Measurements from ENCODE around the gene OR5I1. TPM values are rescaled to one million over a fixed set of nuclear protein-coding genes. Genes with fewer than 3 reads are reported as not detected.

OR5I1 gene
- not detected in 2 replicates for total RNA-seq
- polyA plus RNA-seq = not detected in 2 replicates
- not detected in 2 replicates for polyA plus RNA-seq (2012)
- 2.9 TPM in 1 of 2 replicates, not detected in the other for polyA minus RNA-seq (ENCODE audit: low replicate concordance)

DNA sequence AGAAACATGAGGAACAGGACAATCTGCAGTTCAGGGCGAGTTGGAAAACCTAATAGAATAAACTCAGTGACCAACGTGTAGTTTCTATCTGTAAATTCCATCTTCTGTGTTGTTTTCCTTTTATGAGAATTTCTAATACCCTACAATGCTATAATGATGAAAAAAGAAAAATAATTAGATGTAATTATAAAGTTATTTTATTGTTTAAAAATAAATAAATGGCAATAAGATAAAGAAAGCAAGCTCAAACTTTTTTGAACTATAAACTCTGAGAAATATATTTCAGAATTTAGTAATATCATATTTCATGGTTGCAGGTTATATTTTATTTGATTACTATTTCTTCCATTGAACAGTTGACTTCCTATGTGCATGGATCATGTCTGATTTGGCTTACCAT, at the start of gene OR5I1:
TSS of gene OR5I1 (minus strand) at position 101 of the 400 bp plus-strand sequence. CDS start at position 101, 0 bp downstream.
- Histone ChIP-seq H3K9me3 (ENCODE audit: control insufficient read depth, insufficient read depth, low read depth, low read length) (no peaks in the 10 kb centered on the region), H4K20me1 (ENCODE audit: control insufficient read depth, extremely low read depth, insufficient read depth, low read length) (no peaks in the 10 kb centered on the region), H3K9ac (ENCODE audit: insufficient read depth, low read length) (no peak within 1 kb of the TSS), H3K27me3 (ENCODE audit: control insufficient read depth, insufficient read depth, low read length) (no peaks in the 10 kb centered on the region), H3K4me1 (ENCODE audit: control insufficient read depth, extremely low read depth, insufficient read depth, low read length) (no peaks in the 10 kb centered on the region), H2AFZ (ENCODE audit: low read length) (no peak within 1 kb of the TSS), H3K79me2 (ENCODE audit: control insufficient read depth, insufficient read depth, low read length) (no peaks in the 10 kb centered on the region), H3K4me2 (ENCODE audit: extremely low read depth, insufficient read depth, low read length) (no peak within 1 kb of the TSS), H3K4me3 (replicated peaks in 1 of 4; ENCODE audit: control extremely low read depth in 1 of 4, insufficient read depth in 1 of 4, low read depth in 3 of 4, low read length in 4 of 4) (no peak within 1 kb of the TSS), H3K27ac (ENCODE audit: insufficient read depth, low read length) (no peak within 1 kb of the TSS), H3K36me3 (ENCODE audit: control insufficient read depth, insufficient read depth, low read length) (no peaks in the 10 kb centered on the region)
- no peak for DNase-seq (ENCODE audit: low read depth in 2 of 2)
- TF ChIP-seq, protein P1, sequence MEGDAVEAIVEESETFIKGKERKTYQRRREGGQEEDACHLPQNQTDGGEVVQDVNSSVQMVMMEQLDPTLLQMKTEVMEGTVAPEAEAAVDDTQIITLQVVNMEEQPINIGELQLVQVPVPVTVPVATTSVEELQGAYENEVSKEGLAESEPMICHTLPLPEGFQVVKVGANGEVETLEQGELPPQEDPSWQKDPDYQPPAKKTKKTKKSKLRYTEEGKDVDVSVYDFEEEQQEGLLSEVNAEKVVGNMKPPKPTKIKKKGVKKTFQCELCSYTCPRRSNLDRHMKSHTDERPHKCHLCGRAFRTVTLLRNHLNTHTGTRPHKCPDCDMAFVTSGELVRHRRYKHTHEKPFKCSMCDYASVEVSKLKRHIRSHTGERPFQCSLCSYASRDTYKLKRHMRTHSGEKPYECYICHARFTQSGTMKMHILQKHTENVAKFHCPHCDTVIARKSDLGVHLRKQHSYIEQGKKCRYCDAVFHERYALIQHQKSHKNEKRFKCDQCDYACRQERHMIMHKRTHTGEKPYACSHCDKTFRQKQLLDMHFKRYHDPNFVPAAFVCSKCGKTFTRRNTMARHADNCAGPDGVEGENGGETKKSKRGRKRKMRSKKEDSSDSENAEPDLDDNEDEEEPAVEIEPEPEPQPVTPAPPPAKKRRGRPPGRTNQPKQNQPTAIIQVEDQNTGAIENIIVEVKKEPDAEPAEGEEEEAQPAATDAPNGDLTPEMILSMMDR (conservative IDR thresholded peaks at IDR 0.05 in 1 of 2, IDR thresholded peaks at IDR 0.05 in 1 of 2; ENCODE audit: low read depth in 1 of 2, low read length in 2 of 2) = no peak
- no peak for TF ChIP-seq EZH2 (IDR thresholded peaks at IDR 0.05; ENCODE audit: low read length, missing control alignments)

DNA sequence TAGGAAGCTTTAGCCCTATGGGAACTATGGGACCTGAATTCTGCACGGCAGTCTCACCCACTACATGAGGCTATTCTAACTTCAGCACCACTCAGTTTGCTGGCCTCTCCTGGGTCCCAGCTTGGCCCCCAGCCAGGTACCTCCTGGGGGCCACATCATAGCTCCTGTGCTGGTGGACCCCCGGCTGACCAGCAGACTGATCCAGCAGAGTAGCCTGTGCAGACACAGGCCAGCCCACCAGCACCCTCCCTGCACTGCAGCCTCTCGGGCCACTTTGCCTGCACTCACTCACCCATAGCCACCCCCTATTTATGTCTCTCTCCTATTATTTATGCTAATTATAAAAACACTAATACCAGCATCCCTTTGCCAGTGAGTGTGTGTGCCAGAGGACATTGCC, 34.7 kb upstream of the OR5I1 start:
- Histone ChIP-seq H3K4me1 (ENCODE audit: control insufficient read depth, extremely low read depth, insufficient read depth, low read length) (no peaks in the 10 kb centered on the region), H3K9me3 (ENCODE audit: control insufficient read depth, insufficient read depth, low read depth, low read length) (no peaks in the 10 kb centered on the region), H3K4me2 (ENCODE audit: extremely low read depth, insufficient read depth, low read length) (no peak overlapping the region), H2AFZ (ENCODE audit: low read length) (no peak overlapping the region), H3K27me3 (ENCODE audit: control insufficient read depth, insufficient read depth, low read length) (no peaks in the 10 kb centered on the region), H3K9ac (ENCODE audit: insufficient read depth, low read length) (no peak overlapping the region), H4K20me1 (ENCODE audit: control insufficient read depth, extremely low read depth, insufficient read depth, low read length) (no peaks in the 10 kb centered on the region), H3K79me2 (ENCODE audit: control insufficient read depth, insufficient read depth, low read length) (no peaks in the 10 kb centered on the region), H3K4me3 (replicated peaks in 1 of 4; ENCODE audit: control extremely low read depth in 1 of 4, insufficient read depth in 1 of 4, low read depth in 3 of 4, low read length in 4 of 4) (no peak overlapping the region), H3K36me3 (ENCODE audit: control insufficient read depth, insufficient read depth, low read length) (no peaks in the 10 kb centered on the region), H3K27ac (ENCODE audit: insufficient read depth, low read length) (no peak overlapping the region)
- TF ChIP-seq EZH2 (IDR thresholded peaks at IDR 0.05; ENCODE audit: low read length, missing control alignments) = no peak
- TF ChIP-seq, protein P1 (conservative IDR thresholded peaks at IDR 0.05 in 1 of 2, IDR thresholded peaks at IDR 0.05 in 1 of 2; ENCODE audit: low read depth in 1 of 2, low read length in 2 of 2) = no peak
- DNase-seq (ENCODE audit: low read depth in 2 of 2) = no peak

DNA sequence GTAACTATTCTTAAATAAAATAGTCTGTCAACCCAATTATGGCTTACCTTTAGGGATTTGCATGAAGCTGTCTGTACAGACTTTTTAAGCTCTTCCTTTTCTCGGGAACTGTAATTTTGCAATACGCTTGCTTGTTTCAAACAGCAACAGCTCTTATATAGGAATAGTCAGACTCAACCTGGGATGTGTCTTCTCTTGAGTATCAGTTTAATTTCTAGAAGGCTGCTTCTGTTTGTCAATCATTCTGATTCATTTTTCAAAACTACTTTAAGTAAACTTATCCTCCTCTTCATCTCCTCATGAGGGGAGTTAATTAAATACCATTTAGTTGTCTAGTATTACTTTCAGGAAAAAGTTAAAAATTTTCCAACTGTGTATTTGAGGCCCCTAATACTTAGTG, 33.6 kb upstream of the OR5I1 start, which contains the start of gene OR10AG1:
TSS of gene OR10AG1 (minus strand) at position 101 of the 400 bp plus-strand sequence. CDS start at position 63, 38 bp downstream.
- no peaks in the 10 kb centered on the region for H3K9me3 ChIP-seq (ENCODE audit: control insufficient read depth, insufficient read depth, low read depth, low read length)

More for the DNA sequence above, 33.6 kb upstream of the OR5I1 start, which contains the start of gene OR10AG1:
- Histone ChIP-seq H3K4me3 (replicated peaks in 1 of 4; ENCODE audit: control extremely low read depth in 1 of 4, insufficient read depth in 1 of 4, low read depth in 3 of 4, low read length in 4 of 4) (no peak within 1 kb of the TSS), H3K27me3 (ENCODE audit: control insufficient read depth, insufficient read depth, low read length) (no peaks in the 10 kb centered on the region), H3K4me1 (ENCODE audit: control insufficient read depth, extremely low read depth, insufficient read depth, low read length) (no peaks in the 10 kb centered on the region), H3K79me2 (ENCODE audit: control insufficient read depth, insufficient read depth, low read length) (no peaks in the 10 kb centered on the region), H3K4me2 (ENCODE audit: extremely low read depth, insufficient read depth, low read length) (no peak within 1 kb of the TSS), H2AFZ (ENCODE audit: low read length) (no peak within 1 kb of the TSS), H3K9ac (ENCODE audit: insufficient read depth, low read length) (no peak within 1 kb of the TSS), H4K20me1 (ENCODE audit: control insufficient read depth, extremely low read depth, insufficient read depth, low read length) (no peaks in the 10 kb centered on the region), H3K27ac (ENCODE audit: insufficient read depth, low read length) (no peak within 1 kb of the TSS), H3K36me3 (ENCODE audit: control insufficient read depth, insufficient read depth, low read length) (no peaks in the 10 kb centered on the region)
- TF ChIP-seq, protein P1 (conservative IDR thresholded peaks at IDR 0.05 in 1 of 2, IDR thresholded peaks at IDR 0.05 in 1 of 2; ENCODE audit: low read depth in 1 of 2, low read length in 2 of 2) = no peak
- no peak for TF ChIP-seq EZH2 (IDR thresholded peaks at IDR 0.05; ENCODE audit: low read length, missing control alignments)
- DNase-seq (ENCODE audit: low read depth in 2 of 2) = no peak

Data from fibroblast of lung (primary cell).